Glutamatergic neuron (in vitro differentiated cells): ENCODE results near the gene TMEM109. TPM values are rescaled to one million over a fixed set of nuclear protein-coding genes. Genes with fewer than 3 reads are reported as not detected.

Experiments
- DNase-seq: peaks from one replicate; pipeline ENCODE4 v3.0.0; 2022
- H3K27ac Mint-ChIP-seq: one replicate; pipeline ENCODE4 v1.8.0; 2020; ENCODE audit warnings: mild to moderate bottlenecking, mixed read lengths, inconsistent platforms; ENCODE audit not compliant: unreplicated experiment
- H3K27me3 Mint-ChIP-seq: one replicate; pipeline ENCODE4 v1.8.0; 2020; ENCODE audit warnings: mild to moderate bottlenecking, moderate library complexity, mixed read lengths, inconsistent platforms; ENCODE audit not compliant: unreplicated experiment
- H3K36me3 Mint-ChIP-seq: one replicate; pipeline ENCODE4 v1.8.0; 2020; ENCODE audit warnings: mild to moderate bottlenecking, mixed read lengths, inconsistent platforms; ENCODE audit not compliant: unreplicated experiment
- H3K4me1 Mint-ChIP-seq: one replicate; pipeline ENCODE4 v1.8.0; 2020; ENCODE audit warnings: mild to moderate bottlenecking, low read depth, mixed read lengths, inconsistent platforms; ENCODE audit not compliant: unreplicated experiment
- H3K4me3 Mint-ChIP-seq: one replicate; pipeline ENCODE4 v1.8.0; 2020; ENCODE audit warnings: mild to moderate bottlenecking, mixed read lengths, inconsistent platforms; ENCODE audit not compliant: unreplicated experiment
- H3K9me3 Mint-ChIP-seq: one replicate; pipeline ENCODE4 v1.8.0; 2020; ENCODE audit warnings: mild to moderate bottlenecking, moderate library complexity, mixed read lengths, inconsistent platforms; ENCODE audit not compliant: unreplicated experiment
- CTCF ChIP-seq: fragments of 200-600 bp; sonication (generic); IDR thresholded peaks from one replicate; pipeline ENCODE4 v1.5.0; 2021; ENCODE audit not compliant: partially characterized antibody, unreplicated experiment
- total RNA-seq: library from RNA; stranded (reverse); fragmentation: NEBNext Ultra II Directional; extraction: Animal tissue kit (Norgen Biotek cat#: 25700); gene quantifications from one replicate; pipeline ENCODE4 v1.2.1, GENCODE V29; 2021; ENCODE audit not compliant: unreplicated experiment

The TMEM109 gene
- total RNA-seq, 1 donor from 2014 or later: 4.0 TPM

- no peak overlapping the region for H3K27ac Mint-ChIP-seq
- H3K4me1 Mint-ChIP-seq: peaks cover 4% of the 10 kb centered on the region
- H3K4me3 Mint-ChIP-seq: no peak overlapping the region
- peaks cover 5% of the 10 kb centered on the region for H3K9me3 Mint-ChIP-seq
- no peak for TF ChIP-seq CTCF
- no peaks in the 10 kb centered on the region for H3K36me3 Mint-ChIP-seq
- DNase-seq: no peak
- H3K27me3 Mint-ChIP-seq: peaks cover 14% of the 10 kb centered on the region
Measured at GRCh38 chr11:60954421-60954820, 40.5 kb downstream of the TMEM109 start.

GRCh38 chr11:60955571-60955970 is 41.6 kb downstream of the TMEM109 start:
- H3K4me3 Mint-ChIP-seq: no peak overlapping the region
- DNase-seq: no peak
- H3K4me1 Mint-ChIP-seq: peaks cover 9% of the 10 kb centered on the region
- H3K36me3 Mint-ChIP-seq: no peaks in the 10 kb centered on the region
- peaks cover 5% of the 10 kb centered on the region for H3K9me3 Mint-ChIP-seq
- peaks cover 11% of the 10 kb centered on the region for H3K27me3 Mint-ChIP-seq
- TF ChIP-seq CTCF: no peak
- no peak overlapping the region for H3K27ac Mint-ChIP-seq

DNA sequence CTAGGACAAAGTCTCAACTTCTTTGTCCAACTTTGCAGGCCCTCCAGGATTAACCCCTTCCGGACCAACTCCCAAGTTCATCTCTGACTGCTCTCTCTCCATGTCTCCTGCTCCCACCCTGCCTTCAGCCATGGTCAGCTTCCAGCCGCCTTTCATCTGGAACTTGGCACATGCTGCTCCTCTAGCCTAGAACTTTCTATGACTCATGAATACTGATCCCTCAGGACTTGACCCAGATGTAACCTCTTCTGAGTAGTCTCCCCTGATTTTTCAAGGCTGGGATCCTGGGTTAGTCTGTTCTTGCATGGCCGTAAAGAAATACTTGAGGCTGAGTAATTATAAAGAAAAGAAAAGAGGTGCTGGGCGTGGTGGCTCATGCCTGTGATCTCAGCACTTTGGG is 43.2 kb downstream of the TMEM109 start:
- Mint-ChIP-seq H3K4me3 (peak overlapping the region; percentile 38), H3K27me3 (peaks cover 11% of the 10 kb centered on the region), H3K9me3 (peaks cover 5% of the 10 kb centered on the region), H3K27ac (no peak overlapping the region), H3K36me3 (no peaks in the 10 kb centered on the region), H3K4me1 (peaks cover 9% of the 10 kb centered on the region)
- no peak for DNase-seq
- TF ChIP-seq CTCF: no peak

- no peak for DNase-seq
- peaks cover 2% of the 10 kb centered on the region for H3K27me3 Mint-ChIP-seq
- H3K4me1 Mint-ChIP-seq: peaks cover 9% of the 10 kb centered on the region
- no peaks in the 10 kb centered on the region for H3K36me3 Mint-ChIP-seq
- TF ChIP-seq CTCF: no peak
- peaks cover 2% of the 10 kb centered on the region for H3K9me3 Mint-ChIP-seq
- no peak overlapping the region for H3K27ac Mint-ChIP-seq
- H3K4me3 Mint-ChIP-seq: no peak overlapping the region
Measured at GRCh38 chr11:60959431-60959830, 45.5 kb downstream of the TMEM109 start.

DNA sequence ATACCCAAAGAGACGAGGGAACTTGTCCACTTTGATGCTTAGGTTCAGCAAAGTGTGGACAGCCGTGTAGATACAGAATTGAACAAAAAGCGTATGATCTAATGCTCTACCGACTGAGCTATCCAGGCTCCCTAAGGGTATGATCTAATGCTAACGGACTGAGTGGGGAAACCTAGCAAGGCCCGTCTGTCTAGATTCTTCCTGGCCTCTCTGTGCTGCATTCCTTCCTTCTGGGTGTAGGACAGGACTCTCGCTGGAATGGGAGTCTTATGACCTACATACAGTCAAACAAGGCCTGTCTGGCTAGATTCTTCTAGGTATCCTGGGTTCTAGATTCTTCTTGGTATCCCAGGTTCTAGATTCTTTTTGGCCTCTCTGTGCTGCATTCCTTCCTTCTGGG is 46.4 kb downstream of the TMEM109 start:
- no peak for DNase-seq
- no peak overlapping the region for H3K27ac Mint-ChIP-seq
- peaks cover 2% of the 10 kb centered on the region for H3K27me3 Mint-ChIP-seq
- no peak for TF ChIP-seq CTCF
- peaks cover 2% of the 10 kb centered on the region for H3K9me3 Mint-ChIP-seq
- H3K4me3 Mint-ChIP-seq: no peak overlapping the region
- H3K36me3 Mint-ChIP-seq: no peaks in the 10 kb centered on the region
- H3K4me1 Mint-ChIP-seq: peaks cover 9% of the 10 kb centered on the region
